Stomach (tissue), 4 donors: ENCODE data around the gene NUFIP2.

Source experiments
- POLR2A ChIP-seq, 4 donors: fragments of 450-650 bp; IDR thresholded peaks; one replicate each; pipeline ENCODE4 v1.6.1; 2016; ENCODE audit warnings: antibody characterized with exemption in 4 of 4, control low read depth in 2 of 4, mild to moderate bottlenecking in 1 of 4, moderate library complexity in 1 of 4
- TF ChIP-seq, protein P1 (sequence below), 7 experiments: fragments of 450-650 bp in 4 of 7; fragments of 200-600 bp in 3 of 7; sonication (generic) in 3 of 7; IDR thresholded peaks; one replicate each; pipeline ENCODE4 v1.5.1; 2016 to 2019; ENCODE audit warnings: antibody characterized with exemption in 7 of 7, control low read depth in 2 of 7, mild to moderate bottlenecking in 1 of 7

DNA sequence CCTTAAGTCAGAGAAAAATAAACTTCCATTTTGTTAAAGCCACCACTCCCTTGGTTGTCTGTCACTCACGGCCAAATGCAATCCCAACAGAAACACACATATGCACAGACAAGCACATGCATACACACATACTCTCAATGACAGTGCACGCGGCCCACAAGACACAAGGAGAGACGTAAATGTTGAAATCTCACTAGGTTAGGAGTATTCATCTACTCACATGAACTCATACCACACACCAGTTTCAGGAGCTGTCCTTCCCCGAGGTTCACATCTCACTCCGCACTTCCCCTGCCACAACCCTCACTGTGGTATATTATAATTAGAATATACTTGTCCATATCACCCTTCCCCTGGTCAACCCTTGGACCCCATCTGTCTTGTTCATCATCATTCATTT lies 77.8 kb downstream of the NUFIP2 start:
- TF ChIP-seq, protein P1, sequence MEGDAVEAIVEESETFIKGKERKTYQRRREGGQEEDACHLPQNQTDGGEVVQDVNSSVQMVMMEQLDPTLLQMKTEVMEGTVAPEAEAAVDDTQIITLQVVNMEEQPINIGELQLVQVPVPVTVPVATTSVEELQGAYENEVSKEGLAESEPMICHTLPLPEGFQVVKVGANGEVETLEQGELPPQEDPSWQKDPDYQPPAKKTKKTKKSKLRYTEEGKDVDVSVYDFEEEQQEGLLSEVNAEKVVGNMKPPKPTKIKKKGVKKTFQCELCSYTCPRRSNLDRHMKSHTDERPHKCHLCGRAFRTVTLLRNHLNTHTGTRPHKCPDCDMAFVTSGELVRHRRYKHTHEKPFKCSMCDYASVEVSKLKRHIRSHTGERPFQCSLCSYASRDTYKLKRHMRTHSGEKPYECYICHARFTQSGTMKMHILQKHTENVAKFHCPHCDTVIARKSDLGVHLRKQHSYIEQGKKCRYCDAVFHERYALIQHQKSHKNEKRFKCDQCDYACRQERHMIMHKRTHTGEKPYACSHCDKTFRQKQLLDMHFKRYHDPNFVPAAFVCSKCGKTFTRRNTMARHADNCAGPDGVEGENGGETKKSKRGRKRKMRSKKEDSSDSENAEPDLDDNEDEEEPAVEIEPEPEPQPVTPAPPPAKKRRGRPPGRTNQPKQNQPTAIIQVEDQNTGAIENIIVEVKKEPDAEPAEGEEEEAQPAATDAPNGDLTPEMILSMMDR (IDR thresholded peaks at IDR 0.05): no peak
- no peak for TF ChIP-seq POLR2A (IDR thresholded peaks at IDR 0.05)
